ENCODE data around the gene POLR3C. TPM values are rescaled to one million over a fixed set of nuclear protein-coding genes. Genes with fewer than 3 reads are reported as not detected.

Gene POLR3C
- total and polyA plus RNA-seq, 2 of the 13 experiments (the other 11 are each of a cell fraction or from before 2014, with no cell fraction given) = 15.5 to 24.3 TPM

GRCh38 chr1:145823565-145824498 lies at the start of gene POLR3C, which contains the start of gene RNF115 (continued):
- TF ChIP-seq ZNF17 (CRISPR knock-in tag; IDR thresholded peaks at IDR 0.05) (no peak), ZNF280D (CRISPR knock-in tag; IDR thresholded peaks at IDR 0.05) (no peak), TBP (CRISPR knock-in tag; IDR thresholded peaks at IDR 0.05) (no peak), ZNF337 (CRISPR knock-in tag; IDR thresholded peaks at IDR 0.05; ENCODE audit: borderline replicate concordance, low read depth) (peak; percentile 71; the same call in 1 of the 2 replicates), HHEX (CRISPR knock-in tag; IDR thresholded peaks at IDR 0.05) (no peak), ONECUT2 (CRISPR knock-in tag; IDR thresholded peaks at IDR 0.05) (0 out of 2 replicates have a peak, but pooled peaks have one; percentile 16), SPEN (CRISPR knock-in tag; IDR thresholded peaks at IDR 0.05; ENCODE audit: low read depth) (peak; percentile 79), ZBTB2 (CRISPR knock-in tag; IDR thresholded peaks at IDR 0.05; ENCODE audit: low read depth) (peak; percentile 78), NBN (conservative IDR thresholded peaks at IDR 0.05) (no peak), ATF7-NPFF (CRISPR knock-in tag; IDR thresholded peaks at IDR 0.05; ENCODE audit: low read depth) (peak; percentile 94), ZBTB21 (CRISPR knock-in tag; IDR thresholded peaks at IDR 0.05) (no peak), ZFX (CRISPR knock-in tag; IDR thresholded peaks at IDR 0.05; ENCODE audit: low read depth) (peak; percentile 99), SAP130 (CRISPR knock-in tag; IDR thresholded peaks at IDR 0.05; ENCODE audit: low read depth) (peak; percentile 88), ELF4 (CRISPR knock-in tag; IDR thresholded peaks at IDR 0.05; ENCODE audit: borderline replicate concordance) (peak; percentile 56; the same call in 1 of the 2 replicates), ZNF225 (CRISPR knock-in tag; IDR thresholded peaks at IDR 0.05) (peak; percentile 86), THAP9 (CRISPR knock-in tag; IDR thresholded peaks at IDR 0.05; ENCODE audit: borderline replicate concordance) (peak; percentile 82; the same call in 1 of the 2 replicates), MED1 (CRISPR knock-in tag; IDR thresholded peaks at IDR 0.05) (peak; percentile 76)
- TF ChIP-seq, protein P1, sequence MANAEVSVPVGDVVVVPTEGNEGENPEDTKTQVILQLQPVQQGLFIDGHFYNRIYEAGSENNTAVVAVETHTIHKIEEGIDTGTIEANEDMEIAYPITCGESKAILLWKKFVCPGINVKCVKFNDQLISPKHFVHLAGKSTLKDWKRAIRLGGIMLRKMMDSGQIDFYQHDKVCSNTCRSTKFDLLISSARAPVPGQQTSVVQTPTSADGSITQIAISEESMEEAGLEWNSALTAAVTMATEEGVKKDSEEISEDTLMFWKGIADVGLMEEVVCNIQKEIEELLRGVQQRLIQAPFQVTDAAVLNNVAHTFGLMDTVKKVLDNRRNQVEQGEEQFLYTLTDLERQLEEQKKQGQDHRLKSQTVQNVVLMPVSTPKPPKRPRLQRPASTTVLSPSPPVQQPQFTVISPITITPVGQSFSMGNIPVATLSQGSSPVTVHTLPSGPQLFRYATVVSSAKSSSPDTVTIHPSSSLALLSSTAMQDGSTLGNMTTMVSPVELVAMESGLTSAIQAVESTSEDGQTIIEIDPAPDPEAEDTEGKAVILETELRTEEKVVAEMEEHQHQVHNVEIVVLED (CRISPR knock-in tag; IDR thresholded peaks at IDR 0.05; ENCODE audit: borderline replicate concordance) = peak; percentile 78; the same call in 1 of the 2 replicates
